ENCODE results near the gene BZW2. TPM values are rescaled to one million over a fixed set of nuclear protein-coding genes. Genes with fewer than 3 reads are reported as not detected.

BZW2 gene
- total and polyA plus RNA-seq, 2 donors (not counting 1 experiment from before 2014, with no cell fraction given) = 18.4 to 20.6 TPM

- WGBS (ENCODE audit: insufficient coverage) = under 1% methylated on average over 52 of the region's 58 CpGs
- H3K27ac ChIP-seq (ENCODE audit: low read length in 2 of 2) = peak overlapping the region; percentile 58 to 71
- ChIA-PET POLR2A (no interaction called here), CTCF (interaction anchor here (0.6 to 2.0 kb wide), 5 partner anchors 45 to 548 kb away, joined by 3 to 5 read pairs (median 4); no protein-coding TSS in a partner anchor)
- H3K4me3 Mint-ChIP-seq = peak overlapping the region; percentile 100
- peaks cover 2% of the 10 kb centered on the region for H3K9me3 Mint-ChIP-seq (ENCODE audit: insufficient read depth)
- peak; percentile 25 for ATAC-seq (ENCODE audit: low read depth)
- H3K4me1 Mint-ChIP-seq = peaks cover 44% of the 10 kb centered on the region
- peak overlapping the region; percentile 68 for H3K4me2 ChIP-seq (replicated peaks; ENCODE audit: low read depth, low read length, poor library complexity, severe bottlenecking)
- TF ChIP-seq CTCF (IDR thresholded peaks at IDR 0.05) (no peak), EZH2 (IDR thresholded peaks at IDR 0.05; ENCODE audit: borderline replicate concordance, insufficient read depth, low read depth, low read length, poor library complexity, severe bottlenecking) (no peak)
- H3K27me3 Mint-ChIP-seq = no peaks in the 10 kb centered on the region
- H3K27me3 ChIP-seq (replicated peaks in 1 of 4; ENCODE audit: control extremely low read depth in 1 of 4, control insufficient read depth in 3 of 4, insufficient read depth in 4 of 4, low read length in 3 of 4) = no peaks in the 10 kb centered on the region
- intact Hi-C loops (cut with micrococcal nuclease) = loop anchor here (1.0 to 10.0 kb wide), 5 partner anchors 7 to 1751 kb away; partner anchors contain the start of genes AHR, BZW2 and CRPPA
- H3K4me3 ChIP-seq (ENCODE audit: control extremely low read depth in 1 of 5, extremely low read depth in 1 of 5, insufficient read depth in 1 of 5, low read depth in 2 of 5, low read length in 4 of 5) = peak overlapping the region; percentile 80 to 92 (median 86)
- peaks cover 34 to 37% of the 10 kb centered on the region in 2 donors for H3K4me1 ChIP-seq (ENCODE audit: control insufficient read depth in 2 of 2, insufficient read depth in 2 of 2, low read length in 2 of 2)
- H2AFZ ChIP-seq (ENCODE audit: insufficient read depth, low read depth, low read length, poor library complexity, severe bottlenecking) = peak overlapping the region; percentile 79
- H3K9me3 ChIP-seq (ENCODE audit: control extremely low read depth in 1 of 3, control insufficient read depth in 2 of 3, insufficient read depth in 1 of 3, low read length in 2 of 3) = no peaks in the 10 kb centered on the region
- H4K20me1 ChIP-seq (ENCODE audit: control insufficient read depth, insufficient read depth, low read length, poor library complexity, severe bottlenecking) = peaks cover 4% of the 10 kb centered on the region
- peak; percentile 67 for DNase-seq
- peak overlapping the region; percentile 96 for H3K27ac Mint-ChIP-seq
- peaks cover 35% of the 10 kb centered on the region for H3K79me2 ChIP-seq (ENCODE audit: control insufficient read depth, insufficient read depth, low read length)
- peak overlapping the region; percentile 89 for H3K9ac ChIP-seq (ENCODE audit: low read length)
- no peaks in the 10 kb centered on the region for H3K36me3 ChIP-seq (replicated peaks in 1 of 2; ENCODE audit: control extremely low read depth in 1 of 2, control insufficient read depth in 1 of 2, extremely low read depth in 1 of 2, insufficient read depth in 2 of 2, low read length in 1 of 2)
Measured at GRCh38 chr7:16753932-16754855, 108.2 kb downstream of the BZW2 start.

Data from B cell (primary cell).